Panc1 (cell line): Measurements from ENCODE around the gene RFT1. TPM values are rescaled to one million over a fixed set of nuclear protein-coding genes. Genes with fewer than 3 reads are reported as not detected.

Experiments
- ATAC-seq: fragments of 200-7000 bp; cut with Tn5 transposase; 2 replicates; pipeline ENCODE4 v1.9.1; 2020; ENCODE audit warnings: mild to moderate bottlenecking, moderate library complexity
- BruUV-seq: library from RNA; stranded (reverse); fragments of 400-500 nt; replicated peaks from 2 replicates; lab custom pipeline; 2021; lab: Mats Ljungman, UMichigan
- CTCF ChIA-PET: fragments of 300-600 bp; sonication (Branson Sonifier 250); formaldehyde crosslinking; loops from one replicate; lab custom pipeline; 2022; ENCODE audit warnings: antibody characterized with exemption; lab: Charles Lee
- POLR2A ChIA-PET: fragments of 300-600 bp; sonication (Branson Sonifier 250); formaldehyde crosslinking; loops from one replicate; lab custom pipeline; 2022; ENCODE audit warnings: antibody characterized with exemption; lab: Charles Lee
- DNase-seq: peaks from one replicate; pipeline ENCODE4 v3.0.0-alpha.2; 2010; ENCODE audit warnings: low read depth, low spot score
- H3K27ac ChIP-seq: 2 replicates; pipeline ENCODE4 v1.5.1; 2011; ENCODE audit warnings: mild to moderate bottlenecking, low read length, inconsistent platforms
- H3K27me3 ChIP-seq: fragments of 200-500 bp; sonication (Bioruptor generic); 2 replicates; pipeline ENCODE4 v1.6.0; 2014; ENCODE audit warnings: low read length, inconsistent platforms; ENCODE audit not compliant: control insufficient read depth, insufficient read depth
- H3K36me3 ChIP-seq: fragments of 200-500 bp; sonication (Bioruptor generic); 2 replicates; pipeline ENCODE4 v1.5.1; 2014; ENCODE audit warnings: inconsistent platforms, mild to moderate bottlenecking, low read length, moderate library complexity; ENCODE audit not compliant: control insufficient read depth, insufficient read depth
- H3K4me1 ChIP-seq: 2 replicates; pipeline ENCODE4 v1.5.1; 2011; ENCODE audit warnings: inconsistent platforms, mild to moderate bottlenecking, low read length, moderate library complexity; ENCODE audit not compliant: control insufficient read depth, insufficient read depth
- H3K4me3 ChIP-seq, 2 experiments: 2 replicates each; pipeline ENCODE4 v1.5.1; 2011 to 2012; ENCODE audit warnings: low read depth in 2 of 2, low read length in 2 of 2, mild to moderate bottlenecking in 2 of 2, inconsistent platforms in 1 of 2, moderate library complexity in 1 of 2
- H3K9me3 ChIP-seq: fragments of 200-500 bp; sonication (Bioruptor generic); 2 replicates; pipeline ENCODE4 v1.5.1; 2014; ENCODE audit warnings: low read depth, mild to moderate bottlenecking, inconsistent platforms, low read length, moderate library complexity; ENCODE audit not compliant: control insufficient read depth, insufficient read depth
- POLR2AphosphoS5 ChIP-seq: IDR thresholded peaks from 2 replicates; pipeline ENCODE4 v1.6.1; 2012; ENCODE audit warnings: mild to moderate bottlenecking, low read depth, low read length, moderate library complexity
- SIN3A ChIP-seq: IDR thresholded peaks from 2 replicates; pipeline ENCODE4 v1.6.1; 2012; ENCODE audit warnings: low read depth, mild to moderate bottlenecking, low read length, moderate library complexity, borderline replicate concordance; ENCODE audit not compliant: insufficient read depth
- TCF7L2 ChIP-seq: IDR thresholded peaks from 2 replicates; pipeline ENCODE4 v1.6.1; 2011; ENCODE audit warnings: mild to moderate bottlenecking, low read depth, low read length, inconsistent platforms
- in situ Hi-C: cut with HindIII; loops from 2 replicates; pipeline ENCODE4 v1.10.0; 2016; ENCODE audit warnings: low sequenced_read_pairs, low pct_unique_long_range_greater_than_20kb
- intact Hi-C: fragments of 100-400 bp; cut with micrococcal nuclease; formaldehyde crosslinking; loops from one replicate; pipeline ENCODE4 v1.10.0; 2022; ENCODE audit not compliant: unreplicated experiment
- total RNA-seq: library from RNA; stranded (reverse); gene quantifications from one replicate; pipeline ENCODE4 v1.2.1, GENCODE V29; 2021; ENCODE audit not compliant: unreplicated experiment
- TF ChIP-seq, protein P1 (sequence below), 2 experiments: IDR thresholded peaks; 2 replicates each; pipeline ENCODE4 v1.6.1; 2011 to 2012; ENCODE audit warnings: low read depth in 2 of 2, control low read depth in 1 of 2, low read length in 1 of 2, mild to moderate bottlenecking in 1 of 2, moderate library complexity in 1 of 2; ENCODE audit not compliant: insufficient read depth in 1 of 2
- TF ChIP-seq, protein P2 (sequence below): fragments of 450-650 bp; IDR thresholded peaks from 2 replicates; pipeline ENCODE4 v1.5.1; 2017; ENCODE audit warnings: mild to moderate bottlenecking

The RFT1 gene
- total RNA-seq, 1 experiment from 2014 or later = 21.0 TPM

DNA sequence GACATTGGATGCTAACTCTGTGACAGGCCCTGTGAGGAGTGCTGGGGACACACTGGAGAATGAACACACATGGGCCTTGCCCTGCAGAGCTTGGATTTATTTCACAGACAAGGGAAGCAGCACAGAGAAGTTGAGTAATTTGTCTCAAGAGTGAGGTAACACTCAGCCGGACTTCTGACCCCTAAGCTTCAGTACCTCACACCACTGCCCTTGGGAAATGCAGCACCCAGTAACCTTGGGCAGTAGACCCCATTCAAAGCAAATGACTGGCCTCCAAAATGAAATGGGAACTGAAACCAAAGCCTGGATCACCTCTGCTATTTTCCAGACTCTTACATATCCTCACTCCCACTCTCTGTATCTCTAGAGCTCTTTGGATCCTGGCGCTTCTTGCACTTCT, 37.3 kb downstream of the RFT1 start:
- Histone ChIP-seq H3K4me1 (no peaks in the 10 kb centered on the region), H3K27ac (no peak overlapping the region), H3K36me3 (no peaks in the 10 kb centered on the region; the same call in 1 of the 2 replicates), H3K9me3 (no peaks in the 10 kb centered on the region), H3K27me3 (no peaks in the 10 kb centered on the region), H3K4me3 (no peak overlapping the region)
- in situ Hi-C loops (no loop called here), intact Hi-C loops (no loop called here)
- CTCF ChIA-PET = no interaction called here
- TF ChIP-seq POLR2AphosphoS5 = no peak
- no peak for TF ChIP-seq SIN3A
- TF ChIP-seq, protein P1, sequence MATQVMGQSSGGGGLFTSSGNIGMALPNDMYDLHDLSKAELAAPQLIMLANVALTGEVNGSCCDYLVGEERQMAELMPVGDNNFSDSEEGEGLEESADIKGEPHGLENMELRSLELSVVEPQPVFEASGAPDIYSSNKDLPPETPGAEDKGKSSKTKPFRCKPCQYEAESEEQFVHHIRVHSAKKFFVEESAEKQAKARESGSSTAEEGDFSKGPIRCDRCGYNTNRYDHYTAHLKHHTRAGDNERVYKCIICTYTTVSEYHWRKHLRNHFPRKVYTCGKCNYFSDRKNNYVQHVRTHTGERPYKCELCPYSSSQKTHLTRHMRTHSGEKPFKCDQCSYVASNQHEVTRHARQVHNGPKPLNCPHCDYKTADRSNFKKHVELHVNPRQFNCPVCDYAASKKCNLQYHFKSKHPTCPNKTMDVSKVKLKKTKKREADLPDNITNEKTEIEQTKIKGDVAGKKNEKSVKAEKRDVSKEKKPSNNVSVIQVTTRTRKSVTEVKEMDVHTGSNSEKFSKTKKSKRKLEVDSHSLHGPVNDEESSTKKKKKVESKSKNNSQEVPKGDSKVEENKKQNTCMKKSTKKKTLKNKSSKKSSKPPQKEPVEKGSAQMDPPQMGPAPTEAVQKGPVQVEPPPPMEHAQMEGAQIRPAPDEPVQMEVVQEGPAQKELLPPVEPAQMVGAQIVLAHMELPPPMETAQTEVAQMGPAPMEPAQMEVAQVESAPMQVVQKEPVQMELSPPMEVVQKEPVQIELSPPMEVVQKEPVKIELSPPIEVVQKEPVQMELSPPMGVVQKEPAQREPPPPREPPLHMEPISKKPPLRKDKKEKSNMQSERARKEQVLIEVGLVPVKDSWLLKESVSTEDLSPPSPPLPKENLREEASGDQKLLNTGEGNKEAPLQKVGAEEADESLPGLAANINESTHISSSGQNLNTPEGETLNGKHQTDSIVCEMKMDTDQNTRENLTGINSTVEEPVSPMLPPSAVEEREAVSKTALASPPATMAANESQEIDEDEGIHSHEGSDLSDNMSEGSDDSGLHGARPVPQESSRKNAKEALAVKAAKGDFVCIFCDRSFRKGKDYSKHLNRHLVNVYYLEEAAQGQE (IDR thresholded peaks at IDR 0.05; ENCODE audit: insufficient read depth in 1 of 2, low read depth in 2 of 2, low read length in 1 of 2) = no peak
- POLR2A ChIA-PET = no interaction called here
- BruUV-seq = no TSS peak
- ATAC-seq = no peak
- no peak for DNase-seq

DNA sequence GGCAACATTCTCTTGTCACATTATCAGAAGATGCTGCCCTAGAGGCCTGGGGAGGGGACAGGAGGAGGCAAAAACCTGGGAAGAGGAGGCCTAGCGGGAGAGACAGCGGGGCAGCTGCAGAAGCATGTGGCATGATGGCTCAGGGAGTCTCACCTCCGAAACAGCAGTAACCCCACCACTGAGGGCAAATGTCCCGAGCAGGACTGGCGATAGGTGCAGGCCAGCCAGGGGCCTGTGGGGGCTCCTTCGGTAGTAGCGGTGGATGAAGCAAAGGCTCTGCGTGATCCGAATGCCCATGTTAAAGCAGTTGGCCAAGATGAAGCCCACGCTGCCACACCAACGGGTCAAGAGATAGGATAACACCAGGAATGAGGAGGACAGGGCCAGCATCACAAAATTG, 38.0 kb downstream of the RFT1 start:
- ChIA-PET CTCF (no interaction called here), POLR2A (no interaction called here)
- H3K27ac ChIP-seq = no peak overlapping the region
- ATAC-seq (no peak), DNase-seq (no peak)
- H3K27me3 ChIP-seq = no peaks in the 10 kb centered on the region
- intact Hi-C loops = no loop called here
- H3K4me1 ChIP-seq = no peaks in the 10 kb centered on the region
- H3K4me3 ChIP-seq = no peak overlapping the region
- in situ Hi-C loops = no loop called here
- no peak for TF ChIP-seq TCF7L2
- TF ChIP-seq, protein P2, sequence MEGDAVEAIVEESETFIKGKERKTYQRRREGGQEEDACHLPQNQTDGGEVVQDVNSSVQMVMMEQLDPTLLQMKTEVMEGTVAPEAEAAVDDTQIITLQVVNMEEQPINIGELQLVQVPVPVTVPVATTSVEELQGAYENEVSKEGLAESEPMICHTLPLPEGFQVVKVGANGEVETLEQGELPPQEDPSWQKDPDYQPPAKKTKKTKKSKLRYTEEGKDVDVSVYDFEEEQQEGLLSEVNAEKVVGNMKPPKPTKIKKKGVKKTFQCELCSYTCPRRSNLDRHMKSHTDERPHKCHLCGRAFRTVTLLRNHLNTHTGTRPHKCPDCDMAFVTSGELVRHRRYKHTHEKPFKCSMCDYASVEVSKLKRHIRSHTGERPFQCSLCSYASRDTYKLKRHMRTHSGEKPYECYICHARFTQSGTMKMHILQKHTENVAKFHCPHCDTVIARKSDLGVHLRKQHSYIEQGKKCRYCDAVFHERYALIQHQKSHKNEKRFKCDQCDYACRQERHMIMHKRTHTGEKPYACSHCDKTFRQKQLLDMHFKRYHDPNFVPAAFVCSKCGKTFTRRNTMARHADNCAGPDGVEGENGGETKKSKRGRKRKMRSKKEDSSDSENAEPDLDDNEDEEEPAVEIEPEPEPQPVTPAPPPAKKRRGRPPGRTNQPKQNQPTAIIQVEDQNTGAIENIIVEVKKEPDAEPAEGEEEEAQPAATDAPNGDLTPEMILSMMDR = no peak
- TF ChIP-seq, protein P1 (IDR thresholded peaks at IDR 0.05; ENCODE audit: insufficient read depth in 1 of 2, low read depth in 2 of 2, low read length in 1 of 2) = no peak
- no peak for TF ChIP-seq SIN3A
- TF ChIP-seq POLR2AphosphoS5 = no peak
- H3K36me3 ChIP-seq = no peaks in the 10 kb centered on the region; the same call in 1 of the 2 replicates
- H3K9me3 ChIP-seq = no peaks in the 10 kb centered on the region
- BruUV-seq = no TSS peak
